Measurements from ENCODE around the gene PRR3. TPM values are rescaled to one million over a fixed set of nuclear protein-coding genes. Genes with fewer than 3 reads are reported as not detected.
A peak's percentile ranks its signal among the peaks of the same experiment; 100 is the strongest.

Gene PRR3
- total and polyA plus RNA-seq, 2 of the 13 experiments (the other 11 are each of a cell fraction or from before 2014, with no cell fraction given), result 14.6 to 21.2 TPM

GRCh38 chr6:30571762-30572082 lies 14.6 kb downstream of the PRR3 start:
- DNase-seq (ENCODE audit: low spot score) (no peak), ATAC-seq (no peak), FAIRE-seq (no peak)
- Histone ChIP-seq H3K36me3 (replicated peaks in 1 of 2; ENCODE audit: control insufficient read depth in 1 of 2, insufficient read depth in 2 of 2, low read length in 2 of 2) (peaks cover 2 to 7% of the 10 kb centered on the region in 2 experiments), H3K79me2 (ENCODE audit: insufficient read depth, low read length) (peaks cover 52% of the 10 kb centered on the region), H3K27me3 (ENCODE audit: control insufficient read depth in 1 of 2, insufficient read depth in 2 of 2, low read length in 2 of 2) (no peaks in the 10 kb centered on the region; a peak in 1 of 5 replicates), H3K4me2 (ENCODE audit: low read depth, low read length) (peak overlapping the region; percentile 99), H4K20me1 (ENCODE audit: insufficient read depth, low read length) (peaks cover 23% of the 10 kb centered on the region), H3K27ac (ENCODE audit: extremely low read length, insufficient read depth, low read length) (peak overlapping the region; percentile 80), H3K9ac (ENCODE audit: insufficient read depth, low read depth, low read length) (peak overlapping the region; percentile 88), H3K9me3 (ENCODE audit: low read length) (no peaks in the 10 kb centered on the region), H2AFZ (ENCODE audit: low read length) (no peak overlapping the region), H3K4me3 (replicated peaks in 1 of 3; ENCODE audit: insufficient read depth in 1 of 3, low read depth in 2 of 3, low read length in 3 of 3) (peak overlapping the region; percentile 67 to 88 (median 71)), H3K4me1 (ENCODE audit: insufficient read depth, low read length) (peaks cover 50% of the 10 kb centered on the region)
- BruUV-seq (replicated peaks), result TSS peak; percentile 82
- intact Hi-C loops (cut with micrococcal nuclease; ENCODE audit: unreplicated experiment) (no loop called here), in situ Hi-C loops (cut with HindIII; ENCODE audit: extremely low pct_ligation_motif_present, low pct_unique_long_range_greater_than_20kb) (no loop called here)
- 1% methylated on average over 8 of the region's 8 CpGs for WGBS (ENCODE audit: low lambda C conversion rate)
- ChIA-PET POLR2A (interaction anchor here (0.6 to 2.6 kb wide), 21 partner anchors 9 to 832 kb away, joined by 3 to 74 read pairs (median 5); partner anchors contain the start of genes DHX16, GNL1, MRPS18B and PPP1R10), CTCF (ENCODE audit: low intra/inter-chr PET ratio, low total read pairs) (no interaction called here)
- TF ChIP-seq HIC2 (CRISPR knock-in tag; IDR thresholded peaks at IDR 0.05; ENCODE audit: low read depth), result 0 out of 2 replicates have a peak, but pooled peaks have one; percentile 5
- TF ChIP-seq BCLAF1 (IDR thresholded peaks at IDR 0.05), result no peak
- no peak for TF ChIP-seq EHMT2 (IDR thresholded peaks at IDR 0.05; ENCODE audit: borderline replicate concordance, low read depth, low read length)
- no peak for TF ChIP-seq ZNF431 (CRISPR knock-in tag; IDR thresholded peaks at IDR 0.05; ENCODE audit: borderline replicate concordance, low read depth)
- TF ChIP-seq ZNF441 (CRISPR knock-in tag; IDR thresholded peaks at IDR 0.05; ENCODE audit: borderline replicate concordance), result no peak
- TF ChIP-seq ZNF678 (CRISPR knock-in tag; IDR thresholded peaks at IDR 0.05), result peak; percentile 2; the same call in 1 of the 2 replicates
- no peak for TF ChIP-seq KDM4B (CRISPR knock-in tag; IDR thresholded peaks at IDR 0.05)
- TF ChIP-seq ARNT2 (CRISPR knock-in tag; IDR thresholded peaks at IDR 0.05; ENCODE audit: low read depth), result no peak
- TF ChIP-seq THRA (CRISPR knock-in tag; IDR thresholded peaks at IDR 0.05; ENCODE audit: borderline replicate concordance), result no peak
- TF ChIP-seq ZNF234 (CRISPR knock-in tag; conservative IDR thresholded peaks at IDR 0.05), result no peak
- TF ChIP-seq HHEX (CRISPR knock-in tag; IDR thresholded peaks at IDR 0.05), result no peak
- no peak for TF ChIP-seq SIX4 (CRISPR knock-in tag; IDR thresholded peaks at IDR 0.05)
- TF ChIP-seq CTCF (CRISPR knock-in tag; IDR thresholded peaks at IDR 0.05), result no peak
- TF ChIP-seq USF2 (IDR thresholded peaks at IDR 0.05; ENCODE audit: low read depth, low read length), result peak; percentile 58; the same call in 1 of the 2 replicates
- TF ChIP-seq USF2 (CRISPR knock-in tag; IDR thresholded peaks at IDR 0.05; ENCODE audit: borderline replicate concordance), result no peak
